ENCODE results near the gene ITSN1.

GRCh38 chr21:33948096-33948950, 306.0 kb downstream of the ITSN1 start:
- TF ChIP-seq RAD21 (conservative IDR thresholded peaks at IDR 0.05) (peak; percentile 52), POLR2AphosphoS5 (IDR thresholded peaks at IDR 0.05) (peak; percentile 5), CTCF (IDR thresholded peaks at IDR 0.05; ENCODE audit: poor library complexity, severe bottlenecking) (no peak), EZH2 (IDR thresholded peaks at IDR 0.05; ENCODE audit: borderline replicate concordance, insufficient read depth, low read length, poor library complexity, severe bottlenecking) (no peak), EP300 (conservative IDR thresholded peaks at IDR 0.05; ENCODE audit: poor library complexity, severe bottlenecking) (peak; percentile 59), SMC3 (conservative IDR thresholded peaks at IDR 0.05; ENCODE audit: poor library complexity) (peak; percentile 36), TAF1 (IDR thresholded peaks at IDR 0.05; ENCODE audit: low read depth) (no peak), REST (IDR thresholded peaks at IDR 0.05; ENCODE audit: borderline replicate concordance) (no peak)
